MM.1S (cell line): ENCODE measurements around the gene POLR3GL.
"Not testable (repeated sequence)": the region's sequence is repeated elsewhere in the genome, so short reads cannot be mapped to it uniquely, and the experiment has no call there.

Source experiments
- DNase-seq: peaks from one replicate; pipeline ENCODE4 v3.0.0-alpha.2; 2015
- H2AFZ ChIP-seq: fragments of 300-600 bp; sonication (generic); 2 replicates; pipeline ENCODE4 v1.6.0; 2016; ENCODE audit warnings: antibody characterized with exemption, low read length
- H3F3A ChIP-seq: fragments of 300-600 bp; sonication (generic); 2 replicates; pipeline ENCODE4 v1.6.1; 2016; ENCODE audit warnings: mild to moderate bottlenecking, antibody characterized with exemption, low read length, moderate library complexity, mixed read lengths; ENCODE audit not compliant: insufficient read depth
- H3K27ac ChIP-seq: fragments of 300-600 bp; sonication (generic); 2 replicates; pipeline ENCODE4 v1.5.1; 2016; ENCODE audit warnings: mild to moderate bottlenecking, low read length
- H3K27me3 ChIP-seq: fragments of 300-600 bp; sonication (generic); replicated peaks from 2 replicates; pipeline ENCODE4 v1.6.0; 2016; ENCODE audit warnings: low read length; ENCODE audit not compliant: insufficient read depth
- H3K36me3 ChIP-seq: fragments of 300-600 bp; sonication (generic); replicated peaks from 2 replicates; pipeline ENCODE4 v1.6.1; 2016; ENCODE audit warnings: mild to moderate bottlenecking, low read length, mixed read lengths; ENCODE audit not compliant: insufficient read depth
- H3K4me1 ChIP-seq: fragments of 300-600 bp; sonication (generic); 2 replicates; pipeline ENCODE4 v1.6.1; 2016; ENCODE audit warnings: low read length, mixed read lengths
- H3K4me2 ChIP-seq: fragments of 300-600 bp; sonication (generic); 2 replicates; pipeline ENCODE4 v1.6.0; 2016; ENCODE audit warnings: low read depth, low read length
- H3K4me3 ChIP-seq: fragments of 300-600 bp; sonication (generic); 2 replicates; pipeline ENCODE4 v1.5.1; 2016; ENCODE audit warnings: low read length, mixed read lengths
- H3K79me2 ChIP-seq: fragments of 300-600 bp; sonication (generic); 2 replicates; pipeline ENCODE4 v1.6.1; 2016; ENCODE audit warnings: mixed run types, low read length, mixed read lengths
- H3K9ac ChIP-seq: fragments of 300-600 bp; sonication (generic); 2 replicates; pipeline ENCODE4 v1.6.1; 2016; ENCODE audit warnings: low read length, mixed read lengths
- H3K9me2 ChIP-seq: fragments of 300-600 bp; sonication (generic); replicated peaks from 2 replicates; pipeline ENCODE4 v1.6.1; 2016; ENCODE audit warnings: mild to moderate bottlenecking, low read length, mixed read lengths; ENCODE audit not compliant: insufficient read depth
- H3K9me3 ChIP-seq: fragments of 300-600 bp; sonication (generic); replicated peaks from 2 replicates; pipeline ENCODE4 v1.6.1; 2016; ENCODE audit warnings: mild to moderate bottlenecking, low read length, mixed read lengths; ENCODE audit not compliant: insufficient read depth
- H4K20me1 ChIP-seq: fragments of 300-600 bp; sonication (generic); 2 replicates; pipeline ENCODE4 v1.6.1; 2016; ENCODE audit warnings: mild to moderate bottlenecking, low read length, moderate library complexity, mixed read lengths; ENCODE audit not compliant: insufficient read depth
- EZH2 ChIP-seq: fragments of 300-600 bp; sonication (generic); optimal IDR thresholded peaks from 2 replicates; pipeline ENCODE3; 2017; ENCODE audit warnings: low read depth, mild to moderate bottlenecking, antibody characterized with exemption, low read length, mixed read lengths
- EZH2phosphoT487 ChIP-seq: fragments of 300-600 bp; sonication (generic); IDR thresholded peaks from 2 replicates; pipeline ENCODE4 v1.6.1; 2018; ENCODE audit warnings: antibody characterized with exemption, low read length
- TF ChIP-seq, protein P1 (sequence below): fragments of 300-600 bp; sonication (generic); IDR thresholded peaks from 2 replicates; pipeline ENCODE4 v1.5.1; 2016; ENCODE audit warnings: antibody characterized with exemption, low read length, mixed read lengths

The POLR3GL gene

DNA sequence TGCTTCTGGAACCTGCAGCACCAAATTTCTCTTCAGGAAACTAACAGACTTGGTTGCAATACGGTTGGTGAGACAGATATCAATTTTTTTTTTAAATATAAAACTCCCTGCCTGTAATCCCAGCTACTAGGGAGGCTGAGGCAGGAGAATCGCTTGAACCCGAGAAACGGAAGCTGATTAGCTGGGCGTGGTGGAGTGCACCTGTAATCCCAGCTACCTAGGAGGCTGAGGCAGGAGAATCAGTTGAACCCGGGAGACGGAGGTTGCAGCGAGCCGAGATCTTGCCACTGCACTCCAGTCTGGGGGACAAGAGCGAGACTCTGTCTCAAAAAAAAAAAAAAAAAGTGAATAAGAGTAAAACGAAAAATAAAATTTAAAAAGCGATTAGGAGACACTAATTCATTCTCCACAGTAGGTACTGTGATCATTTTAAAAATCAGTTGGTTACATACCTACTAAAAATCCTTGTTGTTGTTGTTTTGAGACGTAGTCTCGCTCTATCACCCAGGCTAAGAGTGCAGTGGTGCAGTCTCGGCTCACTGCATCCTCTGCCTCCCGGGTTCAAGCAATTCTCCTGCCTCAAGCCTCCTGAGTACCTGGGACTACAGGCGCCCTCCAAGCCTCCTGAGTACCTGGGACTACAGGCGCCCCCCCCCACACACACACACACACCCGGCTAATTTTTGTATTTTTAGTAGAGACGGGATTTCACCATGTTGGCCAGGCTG lies 36.4 kb upstream of the POLR3GL start:
- no peaks in the 10 kb centered on the region for H3K9me3 ChIP-seq
- peak overlapping the region; percentile 78 for H2AFZ ChIP-seq
- DNase-seq, result no peak
- TF ChIP-seq, protein P1, sequence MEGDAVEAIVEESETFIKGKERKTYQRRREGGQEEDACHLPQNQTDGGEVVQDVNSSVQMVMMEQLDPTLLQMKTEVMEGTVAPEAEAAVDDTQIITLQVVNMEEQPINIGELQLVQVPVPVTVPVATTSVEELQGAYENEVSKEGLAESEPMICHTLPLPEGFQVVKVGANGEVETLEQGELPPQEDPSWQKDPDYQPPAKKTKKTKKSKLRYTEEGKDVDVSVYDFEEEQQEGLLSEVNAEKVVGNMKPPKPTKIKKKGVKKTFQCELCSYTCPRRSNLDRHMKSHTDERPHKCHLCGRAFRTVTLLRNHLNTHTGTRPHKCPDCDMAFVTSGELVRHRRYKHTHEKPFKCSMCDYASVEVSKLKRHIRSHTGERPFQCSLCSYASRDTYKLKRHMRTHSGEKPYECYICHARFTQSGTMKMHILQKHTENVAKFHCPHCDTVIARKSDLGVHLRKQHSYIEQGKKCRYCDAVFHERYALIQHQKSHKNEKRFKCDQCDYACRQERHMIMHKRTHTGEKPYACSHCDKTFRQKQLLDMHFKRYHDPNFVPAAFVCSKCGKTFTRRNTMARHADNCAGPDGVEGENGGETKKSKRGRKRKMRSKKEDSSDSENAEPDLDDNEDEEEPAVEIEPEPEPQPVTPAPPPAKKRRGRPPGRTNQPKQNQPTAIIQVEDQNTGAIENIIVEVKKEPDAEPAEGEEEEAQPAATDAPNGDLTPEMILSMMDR, result no peak
- TF ChIP-seq EZH2phosphoT487 (no peak), EZH2 (no peak)
- peak overlapping the region; percentile 72 for H3K4me2 ChIP-seq
- peaks cover 13% of the 10 kb centered on the region for H3K4me1 ChIP-seq
- H3K4me3 ChIP-seq, result peak overlapping the region; percentile 94
- H3K9me2 ChIP-seq, result no peaks in the 10 kb centered on the region
- no peaks in the 10 kb centered on the region for H4K20me1 ChIP-seq
- H3K27me3 ChIP-seq, result no peaks in the 10 kb centered on the region
- H3K36me3 ChIP-seq, result peaks cover 9% of the 10 kb centered on the region; the same call in 1 of the 2 replicates
- peaks cover 29% of the 10 kb centered on the region for H3F3A ChIP-seq
- H3K9ac ChIP-seq, result peak overlapping the region; percentile 99
- peak overlapping the region; percentile 89 for H3K27ac ChIP-seq
- H3K79me2 ChIP-seq, result peaks cover 22% of the 10 kb centered on the region

DNA sequence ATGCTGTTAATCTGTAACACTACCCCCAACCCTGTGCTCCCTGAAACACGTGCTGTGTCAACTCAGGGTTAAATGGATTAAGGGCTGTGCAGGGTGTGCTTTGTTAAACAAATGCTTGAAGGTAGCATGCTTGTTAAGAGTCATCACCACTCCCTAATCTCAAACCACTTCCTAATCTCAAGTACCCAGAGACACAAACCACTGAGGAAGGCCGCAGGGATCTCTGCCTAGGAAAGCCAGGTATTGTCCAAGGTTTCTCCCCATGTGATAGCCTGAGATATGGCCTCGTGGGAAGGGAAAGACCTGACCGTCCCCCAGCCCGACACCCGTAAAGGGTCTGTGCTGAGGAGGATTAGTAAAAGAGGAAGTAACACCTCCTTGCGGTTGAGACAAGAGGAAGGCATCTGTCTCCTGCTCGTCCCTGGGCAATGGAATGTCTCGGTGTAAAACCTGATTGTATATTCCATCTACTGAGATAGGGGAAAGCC lies 31.9 kb upstream of the POLR3GL start:
- not testable (repeated sequence) for H3K27me3 ChIP-seq, H3K9me2 ChIP-seq, H3K9me3 ChIP-seq, H3K36me3 ChIP-seq, H3K79me2 ChIP-seq, H4K20me1 ChIP-seq, H3K9ac ChIP-seq
- Histone ChIP-seq H3K27ac (peak overlapping the region; percentile 54; the same call in 1 of the 2 replicates), H2AFZ (peak overlapping the region; percentile 47), H3F3A (peaks cover 27% of the 10 kb centered on the region), H3K4me2 (peak overlapping the region; percentile 46), H3K4me1 (peaks cover 23% of the 10 kb centered on the region), H3K4me3 (peak overlapping the region; percentile 9; the same call in 1 of the 2 replicates)
- DNase-seq, result peak; percentile 52

DNA sequence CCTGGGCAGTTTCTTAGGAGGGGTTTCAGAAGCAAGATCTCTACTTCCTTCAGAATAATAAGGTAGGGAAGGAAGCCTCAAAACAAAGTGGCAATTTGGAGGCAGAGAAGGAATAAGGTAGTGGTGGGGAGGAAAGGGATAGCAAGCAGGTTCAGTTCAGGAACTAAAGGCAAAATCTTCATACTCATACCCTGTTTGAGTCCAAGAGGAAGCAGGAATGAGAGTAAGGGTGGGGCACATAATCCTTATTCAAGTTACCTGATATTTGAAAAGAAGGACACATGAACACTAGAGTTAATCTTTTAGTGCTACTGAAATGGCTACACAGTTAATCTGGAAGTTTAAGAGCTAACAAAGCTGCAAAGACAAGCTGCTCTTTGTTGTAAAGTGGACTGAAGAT lies 28.8 kb upstream of the POLR3GL start:
- no peak overlapping the region for H3K27ac ChIP-seq
- peaks cover 10% of the 10 kb centered on the region for H3F3A ChIP-seq
- H3K79me2 ChIP-seq, result no peaks in the 10 kb centered on the region
- H4K20me1 ChIP-seq, result no peaks in the 10 kb centered on the region
- H3K9ac ChIP-seq, result no peak overlapping the region
- H3K27me3 ChIP-seq, result no peaks in the 10 kb centered on the region
- no peak overlapping the region for H2AFZ ChIP-seq
- TF ChIP-seq EZH2phosphoT487 (no peak), EZH2 (no peak)
- TF ChIP-seq, protein P1, result no peak
- no peaks in the 10 kb centered on the region for H3K36me3 ChIP-seq
- no peaks in the 10 kb centered on the region for H3K9me2 ChIP-seq
- H3K4me1 ChIP-seq, result peaks cover 23% of the 10 kb centered on the region
- no peak overlapping the region for H3K4me2 ChIP-seq
- H3K4me3 ChIP-seq, result no peak overlapping the region
- H3K9me3 ChIP-seq, result no peaks in the 10 kb centered on the region
- no peak for DNase-seq

DNA sequence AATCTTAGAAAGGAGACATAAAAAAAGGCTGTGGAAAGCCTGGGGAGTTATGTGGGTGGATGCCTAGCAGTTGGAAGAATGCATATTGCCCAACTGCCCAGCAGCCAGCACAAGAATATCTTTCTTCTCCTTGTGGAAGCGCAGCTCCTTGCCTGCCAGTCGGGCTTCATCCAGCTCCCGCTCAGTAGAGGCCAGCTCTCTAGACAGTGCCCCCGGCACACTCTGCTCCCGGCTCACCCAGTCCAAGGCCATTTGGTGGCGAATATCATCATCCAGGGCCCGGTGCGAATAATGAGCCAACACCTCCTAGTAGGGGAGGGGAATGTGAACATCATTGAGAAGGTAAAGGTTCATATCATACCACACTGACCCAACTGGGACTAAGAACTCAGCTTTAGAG lies 28.2 kb upstream of the POLR3GL start:
- Histone ChIP-seq H3K36me3 (no peaks in the 10 kb centered on the region), H3K4me3 (no peak overlapping the region), H3F3A (peaks cover 10% of the 10 kb centered on the region), H3K4me2 (no peak overlapping the region), H2AFZ (no peak overlapping the region), H3K27me3 (no peaks in the 10 kb centered on the region), H3K79me2 (no peaks in the 10 kb centered on the region), H3K9me3 (no peaks in the 10 kb centered on the region), H3K27ac (no peak overlapping the region), H3K9me2 (no peaks in the 10 kb centered on the region), H3K9ac (no peak overlapping the region), H3K4me1 (peaks cover 23% of the 10 kb centered on the region), H4K20me1 (no peaks in the 10 kb centered on the region)
- TF ChIP-seq EZH2, result no peak
- TF ChIP-seq, protein P1, result no peak
- no peak for DNase-seq
